Peyer's patch (tissue), 4 donors: ENCODE results near the gene TENT5A. TPM values are rescaled to one million over a fixed set of nuclear protein-coding genes. Genes with fewer than 3 reads are reported as not detected.
"Not testable (repeated sequence)": the region's sequence is repeated elsewhere in the genome, so short reads cannot be mapped to it uniquely, and the experiment has no call there.

Experiments used
- DNase-seq, 3 donors: peaks; one replicate each; pipeline ENCODE4 v3.0.0-alpha.2; 2017 to 2019
- H3K27ac ChIP-seq, 4 donors: fragments of 200-600 bp; sonication (generic); one replicate each; pipeline ENCODE4 v1.5.1; 2016 to 2019
- H3K27me3 ChIP-seq, 2 donors: fragments of 200-600 bp; sonication (generic); one replicate each; pipeline ENCODE4 v1.5.1; 2019
- H3K36me3 ChIP-seq, 3 donors: fragments of 200-600 bp; sonication (generic); one replicate each; pipeline ENCODE4 v1.5.1; 2016 to 2019
- H3K4me1 ChIP-seq, 4 donors: fragments of 200-600 bp; sonication (generic); one replicate each; pipeline ENCODE4 v1.5.1; 2016 to 2019
- H3K4me3 ChIP-seq, 4 donors: fragments of 200-600 bp; sonication (generic); 1 replicate in 3 of 4; 2 replicates in 1 of 4; pipeline ENCODE4 v1.5.1; 2016 to 2019; ENCODE audit warnings: mild to moderate bottlenecking in 1 of 4
- H3K9me3 ChIP-seq, 4 donors: fragments of 200-600 bp; sonication (generic); one replicate each; pipeline ENCODE4 v1.5.1; 2016 to 2019; ENCODE audit warnings: mild to moderate bottlenecking in 1 of 4
- CTCF ChIP-seq, 6 experiments: fragments of 450-650 bp in 4 of 6; fragments of 200-600 bp in 2 of 6; sonication (generic) in 1 of 6; IDR thresholded peaks; one replicate each; pipeline ENCODE4 v1.5.1; 2017 to 2019; ENCODE audit warnings: antibody characterized with exemption in 6 of 6, mild to moderate bottlenecking in 3 of 6, moderate library complexity in 1 of 6
- POLR2A ChIP-seq, 2 donors: fragments of 450-650 bp; IDR thresholded peaks; one replicate each; pipeline ENCODE4 v1.5.1; 2017; ENCODE audit warnings: antibody characterized with exemption in 2 of 2, mild to moderate bottlenecking in 2 of 2, moderate library complexity in 2 of 2
- total RNA-seq, 4 donors: library from RNA; depleted of rRNA; stranded (reverse); fragments of >200 nt; gene quantifications; one replicate each; pipeline ENCODE4 v1.1.0, GENCODE V29; 2016

TENT5A gene
- total RNA-seq, 4 donors from 2014 or later, result 35.4 to 73.4 (median 58.6) TPM

DNA sequence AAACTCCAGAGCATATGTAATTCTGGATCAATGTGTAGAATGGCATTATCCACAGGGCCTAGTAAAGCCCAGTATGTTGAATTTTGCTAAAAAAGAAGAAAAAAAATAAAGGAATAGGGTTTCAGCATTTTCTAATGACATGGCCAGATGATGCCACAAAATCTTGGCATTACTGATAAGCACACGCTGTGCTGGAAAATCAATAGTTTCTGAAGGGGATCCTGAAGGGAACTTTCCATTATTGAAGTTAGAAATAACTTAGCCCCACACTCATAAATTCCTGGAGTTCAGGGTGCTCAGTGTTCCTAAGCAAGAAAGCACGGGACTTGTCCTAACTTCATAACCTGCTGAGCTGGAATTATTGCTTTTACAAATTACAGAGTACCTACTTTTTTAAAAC is 10.8 kb downstream of the TENT5A start:
- H3K36me3 ChIP-seq, result peaks cover 0 to 9% (median 0%) of the 10 kb centered on the region in 3 donors
- no peaks in the 10 kb centered on the region for H3K9me3 ChIP-seq
- H3K27ac ChIP-seq, result no peak overlapping the region
- no peak for DNase-seq
- no peaks in the 10 kb centered on the region for H3K27me3 ChIP-seq
- TF ChIP-seq CTCF (IDR thresholded peaks at IDR 0.05) (no peak), POLR2A (IDR thresholded peaks at IDR 0.05) (no peak)
- peaks cover 0 to 3% (median 0%) of the 10 kb centered on the region in 4 donors for H3K4me1 ChIP-seq
- H3K4me3 ChIP-seq, result no peak overlapping the region

DNA sequence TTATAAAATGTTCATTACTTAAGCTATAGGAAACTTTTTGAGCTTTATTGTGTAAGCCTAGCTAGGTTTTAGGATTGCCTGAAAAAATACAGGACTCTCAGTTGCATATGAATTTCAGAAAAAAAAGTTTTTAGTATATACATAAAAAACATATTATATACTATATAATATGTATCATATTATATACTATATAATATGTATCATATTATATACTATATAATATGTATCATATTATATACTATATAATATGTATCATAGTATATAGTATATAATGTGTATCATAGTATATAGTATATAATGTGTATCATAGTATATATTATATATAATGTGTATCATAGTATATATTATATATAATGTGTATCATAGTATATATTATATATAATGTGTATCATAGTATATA is 11.9 kb downstream of the TENT5A start:
- H3K4me3 ChIP-seq, H3K4me1 ChIP-seq, H3K36me3 ChIP-seq, H3K27ac ChIP-seq, H3K9me3 ChIP-seq, DNase-seq, H3K27me3 ChIP-seq: not testable (repeated sequence)

GRCh38 chr6:81739230-81740195 is 13.0 kb downstream of the TENT5A start:
- TF ChIP-seq POLR2A (IDR thresholded peaks at IDR 0.05), result no peak
- TF ChIP-seq CTCF (IDR thresholded peaks at IDR 0.05), result no peak
- Histone ChIP-seq H3K36me3 (no peaks in the 10 kb centered on the region), H3K27ac (no peak overlapping the region), H3K4me1 (no peaks in the 10 kb centered on the region), H3K9me3 (no peaks in the 10 kb centered on the region), H3K4me3 (no peak overlapping the region), H3K27me3 (no peaks in the 10 kb centered on the region)
- no peak for DNase-seq

GRCh38 chr6:81736428-81736827 is 16.1 kb downstream of the TENT5A start:
- TF ChIP-seq POLR2A (IDR thresholded peaks at IDR 0.05) (no peak), CTCF (IDR thresholded peaks at IDR 0.05) (no peak)
- no peaks in the 10 kb centered on the region for H3K36me3 ChIP-seq
- no peak overlapping the region for H3K4me3 ChIP-seq
- H3K9me3 ChIP-seq, result no peaks in the 10 kb centered on the region
- no peak overlapping the region for H3K27ac ChIP-seq
- no peak for DNase-seq
- H3K27me3 ChIP-seq, result no peaks in the 10 kb centered on the region
- no peaks in the 10 kb centered on the region for H3K4me1 ChIP-seq

DNA sequence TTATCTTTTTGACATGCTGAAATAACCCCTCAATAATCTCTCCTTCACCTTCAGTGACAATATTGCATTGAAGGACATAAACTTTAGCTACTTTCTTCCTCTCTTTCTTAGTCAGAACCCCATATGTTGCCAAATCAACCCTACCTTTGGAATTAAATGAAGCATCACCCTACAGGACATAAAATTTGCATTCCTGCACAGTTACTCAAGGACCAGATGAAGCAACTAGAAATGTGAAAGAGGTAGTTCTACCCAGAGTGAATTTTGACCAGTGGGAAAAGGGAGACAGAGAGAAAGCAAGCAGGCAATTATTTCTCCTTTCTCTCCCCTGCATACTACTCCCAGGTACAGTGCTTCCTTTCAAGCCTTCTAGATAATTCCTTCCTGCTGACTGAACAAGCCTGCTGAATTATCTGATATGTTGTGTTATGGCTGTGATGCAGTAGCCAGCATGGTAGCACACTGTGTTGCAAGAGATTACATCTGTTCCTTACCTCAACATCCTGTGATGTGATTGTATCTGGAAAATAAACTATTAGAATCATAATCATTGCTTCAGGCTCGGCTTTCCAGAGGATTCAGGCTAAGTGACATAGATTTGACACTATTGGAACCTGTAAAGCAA is 16.6 kb downstream of the TENT5A start:
- no peaks in the 10 kb centered on the region for H3K27me3 ChIP-seq
- H3K27ac ChIP-seq, result no peak overlapping the region
- H3K4me3 ChIP-seq, result no peak overlapping the region
- no peak for DNase-seq
- H3K9me3 ChIP-seq, result no peaks in the 10 kb centered on the region
- H3K4me1 ChIP-seq, result no peaks in the 10 kb centered on the region
- no peaks in the 10 kb centered on the region for H3K36me3 ChIP-seq
- TF ChIP-seq POLR2A (IDR thresholded peaks at IDR 0.05) (no peak), CTCF (IDR thresholded peaks at IDR 0.05) (no peak)

- H3K36me3 ChIP-seq, result no peaks in the 10 kb centered on the region
Observed at GRCh38 chr6:81734500-81735150, 17.9 kb downstream of the TENT5A start.

More at GRCh38 chr6:81734500-81735150, 17.9 kb downstream of the TENT5A start:
- H3K4me3 ChIP-seq, result no peak overlapping the region
- no peaks in the 10 kb centered on the region for H3K4me1 ChIP-seq
- no peaks in the 10 kb centered on the region for H3K9me3 ChIP-seq
- no peaks in the 10 kb centered on the region for H3K27me3 ChIP-seq
- no peak for DNase-seq
- no peak overlapping the region for H3K27ac ChIP-seq
- TF ChIP-seq POLR2A (IDR thresholded peaks at IDR 0.05), result no peak
- TF ChIP-seq CTCF (IDR thresholded peaks at IDR 0.05), result no peak
